Measurements from ENCODE around the gene DUSP16. TPM values are rescaled to one million over a fixed set of nuclear protein-coding genes. Genes with fewer than 3 reads are reported as not detected.
"Not testable (repeated sequence)": the region's sequence is repeated elsewhere in the genome, so short reads cannot be mapped to it uniquely, and the experiment has no call there.

The DUSP16 gene
- total and polyA plus RNA-seq, 5 donors = 4.2 to 17.2 (median 12.4) TPM

DNA sequence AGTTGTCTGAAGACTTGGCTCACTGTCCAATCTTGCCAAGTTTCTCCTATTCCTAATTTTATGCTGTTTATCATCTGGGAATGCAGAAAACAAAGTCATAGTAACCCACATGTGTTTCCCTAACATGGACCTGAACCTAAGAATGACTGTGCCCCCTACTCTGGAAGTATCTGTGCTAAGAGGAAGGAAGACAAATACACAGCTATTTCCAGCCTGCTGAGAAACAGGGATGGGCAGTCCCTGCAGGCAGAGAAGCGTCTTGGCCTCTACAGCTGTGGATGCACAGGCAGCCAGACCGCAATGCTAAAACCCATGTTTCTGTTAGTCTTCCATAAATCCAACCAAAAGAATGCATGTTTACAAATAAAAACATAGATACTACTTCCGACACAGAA is 56.2 kb downstream of the DUSP16 start:
- H3K4me1 ChIP-seq (ENCODE audit: control insufficient read depth, insufficient read depth, low read length) = peaks cover 4% of the 10 kb centered on the region
- peak overlapping the region; percentile 3 for H3K4me3 ChIP-seq (ENCODE audit: low read length)
- H3K27ac ChIP-seq (ENCODE audit: low read length) = peak overlapping the region; percentile 81
- no peaks in the 10 kb centered on the region for H3K27me3 ChIP-seq (ENCODE audit: control insufficient read depth, insufficient read depth)
- intact Hi-C loops (cut with DNase I) = loop anchor here in 1 of 4 donors (5.0 kb wide), 1 partner anchor 56 kb away; the partner anchor contains the start of gene DUSP16
- DNase-seq = peak in 1 of 3 donors; percentile 54
- no peaks in the 10 kb centered on the region for H3K9me3 ChIP-seq (ENCODE audit: control insufficient read depth, low read length)
- WGBS = 28% methylated on average over 3 of the region's 3 CpGs
- ATAC-seq = peak; percentile 73 to 79

DNA sequence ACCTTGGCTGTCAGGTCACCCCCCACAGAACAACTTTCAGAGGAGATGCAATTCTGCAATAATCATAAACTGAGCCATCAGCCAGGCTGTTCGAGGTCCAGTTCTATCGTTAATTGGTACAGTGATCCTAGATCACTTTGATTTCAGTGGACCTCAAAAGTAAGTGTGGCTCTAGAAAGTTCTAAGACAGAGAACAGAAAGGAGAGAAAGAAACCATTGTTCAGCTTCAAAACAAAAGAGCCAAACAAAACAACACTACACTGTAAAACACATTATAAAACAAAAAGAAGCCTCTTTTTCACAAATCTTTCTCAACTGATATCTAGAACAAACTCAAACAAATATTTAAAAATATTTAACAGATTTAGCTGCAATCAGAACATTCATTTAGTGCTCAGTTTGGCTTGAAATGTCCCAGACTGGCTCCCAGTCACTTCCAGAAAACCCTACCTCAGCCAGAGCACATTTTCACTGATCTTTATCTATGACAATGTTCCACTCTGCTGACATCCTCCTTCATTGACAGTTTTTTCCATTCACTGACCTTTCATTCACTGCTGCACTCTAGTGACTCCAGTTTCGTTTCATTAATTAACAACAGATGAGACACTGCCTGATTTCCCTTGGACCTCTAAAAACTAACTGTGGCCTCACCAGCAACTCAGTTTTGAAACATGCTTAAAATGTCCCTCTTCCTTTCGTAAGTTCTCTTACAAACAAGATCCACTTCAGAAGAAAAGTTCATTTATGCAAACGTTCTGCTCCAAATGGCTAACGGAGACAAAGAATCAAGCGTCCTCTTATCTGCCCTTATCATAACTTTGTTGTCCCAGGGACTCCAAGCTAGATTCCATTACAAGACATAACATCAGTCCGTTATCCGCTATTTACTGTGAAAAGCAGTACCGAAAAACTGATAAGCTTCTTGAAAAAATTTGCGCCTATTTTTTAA is 56.8 kb downstream of the DUSP16 start:
- peak overlapping the region; percentile 3 for H3K4me3 ChIP-seq (ENCODE audit: low read length)
- peaks cover 4% of the 10 kb centered on the region for H3K4me1 ChIP-seq (ENCODE audit: control insufficient read depth, insufficient read depth, low read length)
- DNase-seq (no peak), ATAC-seq (peak; percentile 78 to 89)
- no peaks in the 10 kb centered on the region for H3K27me3 ChIP-seq (ENCODE audit: control insufficient read depth, insufficient read depth)
- H3K9me3 ChIP-seq (ENCODE audit: control insufficient read depth, low read length) = no peaks in the 10 kb centered on the region
- intact Hi-C loops (cut with DNase I) = loop anchor here in 1 of 4 donors (5.0 kb wide), 1 partner anchor 56 kb away; the partner anchor contains the start of gene DUSP16
- WGBS = 19% methylated on average over 11 of the region's 11 CpGs
- peak overlapping the region; percentile 30 for H3K27ac ChIP-seq (ENCODE audit: low read length)

DNA sequence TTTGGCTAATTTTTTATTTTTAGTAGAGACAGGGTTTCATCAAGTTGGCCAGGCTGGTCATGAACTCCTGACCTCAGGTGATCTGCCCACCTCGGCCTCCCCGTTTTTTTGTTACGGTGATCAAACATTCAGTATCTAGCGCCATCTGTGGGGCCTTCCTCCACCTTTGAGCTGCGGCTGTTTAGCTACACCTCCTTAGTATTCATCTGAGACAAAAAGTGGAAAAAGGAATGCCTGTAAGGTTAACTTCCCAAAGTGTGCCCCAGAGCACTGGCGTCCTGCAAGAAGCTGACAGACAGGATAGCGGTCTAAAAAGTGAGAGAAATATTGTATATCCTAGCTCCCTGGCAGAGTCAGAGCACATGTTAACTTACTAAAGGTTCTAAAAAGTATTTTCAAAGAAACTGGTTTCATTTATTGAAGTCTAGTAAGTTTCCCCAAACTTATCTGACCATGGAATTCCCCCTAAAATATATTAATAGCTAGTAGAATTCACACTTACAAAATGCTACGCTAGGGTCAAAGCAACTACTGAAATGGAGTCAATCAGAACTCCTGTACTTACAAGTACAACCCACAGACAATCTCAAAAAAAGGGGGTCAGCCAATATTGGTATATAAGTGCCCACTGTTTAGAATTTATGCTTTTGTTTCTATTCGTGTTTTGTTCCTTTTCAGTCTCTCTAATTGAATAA is 59.1 kb downstream of the DUSP16 start:
- Histone ChIP-seq H3K4me1 (ENCODE audit: control insufficient read depth, insufficient read depth, low read length) (peaks cover 4% of the 10 kb centered on the region), H3K9me3 (ENCODE audit: control insufficient read depth, low read length) (no peaks in the 10 kb centered on the region), H3K4me3 (ENCODE audit: low read length) (no peak overlapping the region), H3K27ac (ENCODE audit: low read length) (no peak overlapping the region), H3K27me3 (ENCODE audit: control insufficient read depth, insufficient read depth) (no peaks in the 10 kb centered on the region)
- intact Hi-C loops (cut with DNase I) = no loop called here
- ATAC-seq (no peak), DNase-seq (no peak)
- WGBS = 89% methylated on average over 9 of the region's 9 CpGs

DNA sequence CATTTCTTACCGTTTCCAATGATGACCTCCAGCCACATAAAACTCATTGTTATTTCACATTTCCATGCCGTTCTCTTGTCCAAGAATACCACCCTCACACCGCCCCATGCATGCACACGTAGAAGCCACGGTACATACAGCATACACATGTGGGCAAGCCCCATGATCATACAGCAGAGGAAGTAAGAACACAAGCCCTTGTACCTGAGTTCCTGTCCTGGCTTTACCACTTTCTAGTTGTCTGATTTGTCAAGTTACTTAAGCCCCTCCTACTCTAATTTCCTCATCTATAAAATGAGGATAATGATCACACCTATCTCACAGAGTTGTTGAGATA is 59.9 kb downstream of the DUSP16 start:
- DNase-seq = no peak
- Histone ChIP-seq H3K27ac (ENCODE audit: low read length) (no peak overlapping the region), H3K9me3 (ENCODE audit: control insufficient read depth, low read length) (no peaks in the 10 kb centered on the region), H3K4me3 (ENCODE audit: low read length) (no peak overlapping the region), H3K27me3 (ENCODE audit: control insufficient read depth, insufficient read depth) (no peaks in the 10 kb centered on the region), H3K4me1 (ENCODE audit: control insufficient read depth, insufficient read depth, low read length) (peaks cover 4% of the 10 kb centered on the region)
- intact Hi-C loops (cut with DNase I) = no loop called here
- no peak for ATAC-seq
- 93% methylated on average over 5 of the region's 5 CpGs for WGBS

DNA sequence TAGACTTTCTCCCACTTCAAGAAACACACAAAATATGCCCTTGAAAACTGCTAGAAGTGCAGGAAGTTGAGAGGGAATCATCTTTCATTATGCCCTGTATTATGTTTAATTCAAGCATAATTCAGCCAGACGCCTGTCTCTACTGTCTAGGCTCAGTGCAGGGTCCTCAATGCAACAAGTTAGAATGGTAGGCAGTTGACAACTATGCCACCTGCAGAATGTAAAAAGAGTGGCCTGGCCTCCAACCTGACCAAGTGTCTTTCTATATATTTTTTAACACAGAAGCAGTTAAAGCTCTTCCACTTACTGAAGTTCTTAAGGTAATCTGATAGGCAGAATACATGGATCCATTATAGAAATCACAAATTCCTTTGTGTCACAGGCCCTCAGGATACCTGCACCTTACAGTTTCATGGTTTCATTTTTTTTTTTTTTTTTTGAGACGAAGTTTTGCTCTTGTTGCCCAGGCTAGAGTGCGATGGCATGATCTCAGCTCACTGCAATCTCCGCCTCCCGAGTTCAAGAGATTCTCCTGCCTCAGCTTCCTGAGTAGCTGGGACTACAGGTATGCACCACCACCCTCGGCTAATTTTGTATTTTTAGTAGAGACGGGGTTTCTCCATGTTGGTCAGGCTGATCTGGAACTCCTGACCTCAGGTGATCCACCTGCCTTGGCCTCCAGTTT is 60.4 kb downstream of the DUSP16 start:
- ATAC-seq; H3K27ac ChIP-seq (ENCODE audit: low read length); H3K27me3 ChIP-seq (ENCODE audit: control insufficient read depth, insufficient read depth); intact Hi-C loops (cut with DNase I); H3K4me1 ChIP-seq (ENCODE audit: control insufficient read depth, insufficient read depth, low read length); H3K9me3 ChIP-seq (ENCODE audit: control insufficient read depth, low read length); H3K4me3 ChIP-seq (ENCODE audit: low read length); DNase-seq: not testable (repeated sequence)
- 95% methylated on average over 7 of the region's 7 CpGs for WGBS

DNA sequence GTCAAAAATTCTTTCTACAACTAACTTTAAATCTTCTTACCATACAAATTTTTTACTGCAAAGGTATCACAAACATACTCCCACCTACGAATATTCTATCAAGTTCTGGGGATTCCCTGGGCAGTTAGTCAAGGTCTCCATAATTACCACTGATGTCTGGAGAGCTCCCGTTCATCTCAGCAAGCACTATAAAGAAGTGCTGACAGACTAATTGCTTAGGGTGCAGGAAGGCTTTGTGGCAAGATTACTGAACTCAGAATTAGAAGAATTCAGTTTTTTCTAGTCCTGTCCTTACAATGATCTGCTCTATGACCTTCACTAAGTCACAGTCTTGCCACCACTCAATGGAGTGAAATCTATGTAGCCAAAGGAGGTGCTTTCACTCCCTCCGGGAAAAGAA is 61.5 kb downstream of the DUSP16 start:
- no peak overlapping the region for H3K27ac ChIP-seq (ENCODE audit: low read length)
- no peak overlapping the region for H3K4me3 ChIP-seq (ENCODE audit: low read length)
- H3K27me3 ChIP-seq (ENCODE audit: control insufficient read depth, insufficient read depth) = no peaks in the 10 kb centered on the region
- WGBS = 57% methylated on average over 3 of the region's 3 CpGs
- ATAC-seq = no peak
- H3K9me3 ChIP-seq (ENCODE audit: control insufficient read depth, low read length) = no peaks in the 10 kb centered on the region
- no peak for DNase-seq
- peaks cover 2% of the 10 kb centered on the region for H3K4me1 ChIP-seq (ENCODE audit: control insufficient read depth, insufficient read depth, low read length)
- intact Hi-C loops (cut with DNase I) = no loop called here

DNA sequence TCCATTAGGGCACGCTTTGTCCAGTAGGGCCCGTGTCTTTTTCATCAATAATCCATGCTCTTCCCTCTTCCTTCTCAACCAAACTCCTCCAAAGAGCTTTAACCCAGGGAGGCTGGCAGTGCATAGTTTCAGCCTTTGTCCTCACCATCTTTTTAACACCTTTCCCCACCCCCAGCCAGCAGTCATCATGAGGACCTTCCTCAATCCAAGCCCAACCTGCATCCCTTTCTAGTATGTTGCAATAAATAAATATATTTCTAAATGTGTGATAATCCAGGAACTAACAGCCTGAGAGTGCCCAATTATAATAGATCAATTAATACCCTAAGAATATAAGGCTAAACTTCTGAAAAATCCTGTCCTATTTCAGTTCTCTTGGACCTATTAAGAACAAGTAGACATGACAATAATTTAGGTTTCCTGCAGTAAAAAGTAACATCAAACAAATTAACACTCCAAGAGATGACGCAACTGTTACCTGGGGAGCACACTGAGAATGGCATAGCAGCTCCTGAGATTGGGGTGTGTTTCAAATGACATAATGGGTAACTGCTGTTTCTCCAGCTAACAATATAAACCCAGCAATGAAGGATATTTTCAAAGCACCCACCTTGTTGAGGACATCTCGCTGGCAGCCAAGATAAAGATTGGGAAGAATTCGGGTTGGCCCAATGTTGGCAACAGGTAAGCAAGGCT is 62.6 kb downstream of the DUSP16 start:
- Histone ChIP-seq H3K4me1 (ENCODE audit: control insufficient read depth, insufficient read depth, low read length) (peaks cover 2% of the 10 kb centered on the region), H3K27ac (ENCODE audit: low read length) (no peak overlapping the region), H3K9me3 (ENCODE audit: control insufficient read depth, low read length) (no peaks in the 10 kb centered on the region), H3K27me3 (ENCODE audit: control insufficient read depth, insufficient read depth) (no peaks in the 10 kb centered on the region), H3K4me3 (ENCODE audit: low read length) (no peak overlapping the region)
- DNase-seq (no peak), ATAC-seq (no peak)
- 95% methylated on average over 5 of the region's 5 CpGs for WGBS
- intact Hi-C loops (cut with DNase I) = no loop called here

DNA sequence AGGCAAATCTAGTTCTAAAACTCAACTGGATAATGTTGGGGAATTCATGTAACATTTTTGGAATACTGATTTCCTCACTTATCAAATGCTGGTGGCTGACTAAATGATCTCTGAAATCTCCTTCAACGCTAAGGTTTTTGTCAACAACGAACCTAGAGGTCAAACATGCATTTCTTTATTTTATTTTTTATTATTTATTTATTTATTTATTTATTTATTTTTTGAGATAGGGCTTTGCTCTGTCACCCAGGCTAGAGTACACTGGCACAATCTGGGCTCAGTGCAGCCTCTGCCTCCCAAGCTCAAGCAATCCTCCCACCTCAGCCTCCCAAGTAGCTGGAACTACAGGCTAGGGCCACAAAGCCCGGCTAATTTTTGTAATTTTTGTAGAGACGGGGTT is 64.5 kb downstream of the DUSP16 start:
- ATAC-seq (no peak), DNase-seq (no peak)
- H3K9me3 ChIP-seq (ENCODE audit: control insufficient read depth, low read length) = no peaks in the 10 kb centered on the region
- H3K4me1 ChIP-seq (ENCODE audit: control insufficient read depth, insufficient read depth, low read length) = peaks cover 1% of the 10 kb centered on the region
- H3K27ac ChIP-seq (ENCODE audit: low read length) = no peak overlapping the region
- whole genome bisulfite sequencing = 93% methylated on average over 4 of the region's 4 CpGs
- H3K4me3 ChIP-seq (ENCODE audit: low read length) = no peak overlapping the region
- intact Hi-C loops (cut with DNase I) = no loop called here
- H3K27me3 ChIP-seq (ENCODE audit: control insufficient read depth, insufficient read depth) = no peaks in the 10 kb centered on the region

DNA sequence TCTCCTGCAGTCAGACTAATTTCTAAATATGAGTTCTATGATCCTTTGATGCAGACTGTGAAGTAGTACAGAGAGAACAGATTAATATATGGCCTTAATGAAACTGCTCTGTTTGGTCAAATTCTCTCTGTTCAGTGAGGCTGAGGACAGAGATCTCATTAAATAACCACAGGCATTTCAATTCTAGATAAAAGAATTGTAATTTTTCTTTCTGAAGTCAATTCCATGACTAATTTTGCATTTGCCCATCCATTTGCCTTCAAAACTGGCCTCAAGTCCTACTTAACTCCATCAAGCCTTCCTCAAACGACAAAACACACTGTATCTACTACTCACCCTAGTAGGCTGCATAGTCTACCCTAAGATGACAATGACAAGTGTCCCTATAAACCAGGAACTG is 67.1 kb downstream of the DUSP16 start:
- no peak for ATAC-seq
- no peak overlapping the region for H3K27ac ChIP-seq (ENCODE audit: low read length)
- no peak overlapping the region for H3K4me3 ChIP-seq (ENCODE audit: low read length)
- 96% methylated on average over 1 of the region's 1 CpG for WGBS
- intact Hi-C loops (cut with DNase I) = no loop called here
- peaks cover 3% of the 10 kb centered on the region for H3K4me1 ChIP-seq (ENCODE audit: control insufficient read depth, insufficient read depth, low read length)
- H3K9me3 ChIP-seq (ENCODE audit: control insufficient read depth, low read length) = no peaks in the 10 kb centered on the region
- no peaks in the 10 kb centered on the region for H3K27me3 ChIP-seq (ENCODE audit: control insufficient read depth, insufficient read depth)
- no peak for DNase-seq

DNA sequence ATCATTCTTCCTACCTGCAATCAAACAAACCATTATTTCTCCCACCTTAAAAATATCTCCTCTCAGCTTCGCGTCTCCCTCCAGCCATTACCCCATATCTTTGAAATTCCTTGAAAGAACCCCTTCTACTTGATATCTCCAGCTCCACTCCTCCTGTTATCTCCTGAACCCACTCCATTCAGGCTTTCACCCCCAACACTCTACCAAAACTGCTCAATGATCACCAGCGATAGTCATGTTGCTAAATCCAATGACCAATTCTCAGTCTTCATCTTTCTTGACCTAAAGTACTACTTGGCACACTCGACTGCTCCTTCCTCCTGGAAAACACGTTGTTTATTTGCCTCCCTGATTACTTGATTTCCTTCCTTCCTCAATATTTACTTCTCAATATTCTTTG is 70.1 kb downstream of the DUSP16 start:
- ATAC-seq (no peak), DNase-seq (no peak)
- WGBS = 84% methylated on average over 5 of the region's 5 CpGs
- Histone ChIP-seq H3K27ac (ENCODE audit: low read length) (no peak overlapping the region), H3K4me1 (ENCODE audit: control insufficient read depth, insufficient read depth, low read length) (peaks cover 3% of the 10 kb centered on the region), H3K9me3 (ENCODE audit: control insufficient read depth, low read length) (no peaks in the 10 kb centered on the region), H3K4me3 (ENCODE audit: low read length) (no peak overlapping the region), H3K27me3 (ENCODE audit: control insufficient read depth, insufficient read depth) (no peaks in the 10 kb centered on the region)
- intact Hi-C loops (cut with DNase I) = no loop called here
